OCI-LY3 (cell line): ENCODE data around the gene RSRC2.

Experiments
- H2AFZ ChIP-seq: fragments of 200-600, 300-600 bp; shearing (Covaris generic); 2 replicates; pipeline ENCODE4 v1.6.0; 2014; ENCODE audit warnings: antibody characterized with exemption, low read depth, low read length
- H3K27ac ChIP-seq: fragments of 200-600, 300-600 bp; sonication (generic); 2 replicates; pipeline ENCODE4 v1.5.1; 2014; ENCODE audit warnings: mild to moderate bottlenecking, low read length, moderate library complexity, mixed read lengths
- H3K27me3 ChIP-seq: fragments of 200-600, 300-600 bp; sonication (generic); 2 replicates; pipeline ENCODE4 v1.6.1; 2014; ENCODE audit warnings: low read depth, low read length, mixed read lengths
- H3K36me3 ChIP-seq: fragments of 200-600, 300-600 bp; sonication (generic); replicated peaks from 2 replicates; pipeline ENCODE3; 2014; ENCODE audit warnings: low read depth, low read length, mixed read lengths
- H3K4me1 ChIP-seq: fragments of 300-600, 200-600 bp; sonication (generic); 2 replicates; pipeline ENCODE4 v1.6.1; 2014; ENCODE audit warnings: low read length, mixed read lengths
- H3K4me2 ChIP-seq: fragments of 200-600, 300-600 bp; sonication (generic); 2 replicates; pipeline ENCODE4 v1.6.1; 2014; ENCODE audit warnings: low read length, mixed read lengths
- H3K4me3 ChIP-seq: fragments of 300-600, 200-600 bp; sonication (generic); 2 replicates; pipeline ENCODE4 v1.5.1; 2014; ENCODE audit warnings: antibody characterized with exemption, mild to moderate bottlenecking, low read length, moderate library complexity
- H3K79me2 ChIP-seq: fragments of 300-600, 200-600 bp; shearing (Covaris generic); 2 replicates; pipeline ENCODE4 v1.6.1; 2014; ENCODE audit warnings: mild to moderate bottlenecking, low read length, mixed read lengths
- H3K9ac ChIP-seq: fragments of 300-600, 200-600 bp; shearing (Covaris generic); 2 replicates; pipeline ENCODE4 v1.6.0; 2014; ENCODE audit warnings: mild to moderate bottlenecking, low read length, moderate library complexity
- H3K9me3 ChIP-seq: fragments of 200-600, 300-600 bp; shearing (Covaris generic); 2 replicates; pipeline ENCODE4 v1.6.1; 2014; ENCODE audit warnings: low read length, mixed read lengths; ENCODE audit not compliant: insufficient read depth
- H4K20me1 ChIP-seq: fragments of 200-600, 300-600 bp; sonication (generic); 2 replicates; pipeline ENCODE4 v1.6.1; 2016; ENCODE audit warnings: low read length, mixed read lengths; ENCODE audit not compliant: insufficient read depth
- EZH2phosphoT487 ChIP-seq: fragments of 200-600 bp; shearing (Covaris generic); IDR thresholded peaks from 2 replicates; pipeline ENCODE4 v1.6.1; 2018; ENCODE audit warnings: antibody characterized with exemption, mixed run types, low read depth
- TF ChIP-seq, protein P1 (sequence below): fragments of 200-600, 300-600 bp; sonication (generic); IDR thresholded peaks from 2 replicates; pipeline ENCODE4 v1.5.1; 2014; ENCODE audit warnings: antibody characterized with exemption, low read length, low read depth

The RSRC2 gene

DNA sequence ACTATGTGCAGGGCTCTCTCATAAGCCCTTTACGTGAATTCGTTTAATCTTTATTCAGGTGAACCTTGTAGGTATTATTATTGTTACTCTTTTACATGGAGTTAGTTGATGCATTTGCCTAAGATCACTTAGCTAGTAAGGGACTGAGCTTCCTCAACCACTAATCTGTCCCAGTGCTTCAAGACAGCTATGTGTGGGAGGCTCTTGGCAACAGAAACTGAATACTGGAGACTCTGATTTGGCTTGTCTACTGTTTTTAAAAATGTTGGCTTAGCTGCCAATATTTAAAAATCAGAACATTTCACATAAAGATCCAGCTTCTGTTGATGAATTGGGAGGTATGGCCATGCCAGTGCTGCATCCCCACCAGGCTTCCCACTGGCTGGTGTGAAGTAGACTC is 7.1 kb upstream of the RSRC2 start:
- Histone ChIP-seq H3K79me2 (peaks cover 47% of the 10 kb centered on the region), H3K4me2 (no peak overlapping the region), H3K9me3 (no peaks in the 10 kb centered on the region), H3K4me3 (no peak overlapping the region), H4K20me1 (peaks cover 8% of the 10 kb centered on the region; the same call in 1 of the 2 replicates), H3K27me3 (no peaks in the 10 kb centered on the region), H2AFZ (no peak overlapping the region), H3K27ac (no peak overlapping the region), H3K36me3 (peaks cover 60% of the 10 kb centered on the region), H3K4me1 (peaks cover 23% of the 10 kb centered on the region), H3K9ac (no peak overlapping the region)
- TF ChIP-seq, protein P1, sequence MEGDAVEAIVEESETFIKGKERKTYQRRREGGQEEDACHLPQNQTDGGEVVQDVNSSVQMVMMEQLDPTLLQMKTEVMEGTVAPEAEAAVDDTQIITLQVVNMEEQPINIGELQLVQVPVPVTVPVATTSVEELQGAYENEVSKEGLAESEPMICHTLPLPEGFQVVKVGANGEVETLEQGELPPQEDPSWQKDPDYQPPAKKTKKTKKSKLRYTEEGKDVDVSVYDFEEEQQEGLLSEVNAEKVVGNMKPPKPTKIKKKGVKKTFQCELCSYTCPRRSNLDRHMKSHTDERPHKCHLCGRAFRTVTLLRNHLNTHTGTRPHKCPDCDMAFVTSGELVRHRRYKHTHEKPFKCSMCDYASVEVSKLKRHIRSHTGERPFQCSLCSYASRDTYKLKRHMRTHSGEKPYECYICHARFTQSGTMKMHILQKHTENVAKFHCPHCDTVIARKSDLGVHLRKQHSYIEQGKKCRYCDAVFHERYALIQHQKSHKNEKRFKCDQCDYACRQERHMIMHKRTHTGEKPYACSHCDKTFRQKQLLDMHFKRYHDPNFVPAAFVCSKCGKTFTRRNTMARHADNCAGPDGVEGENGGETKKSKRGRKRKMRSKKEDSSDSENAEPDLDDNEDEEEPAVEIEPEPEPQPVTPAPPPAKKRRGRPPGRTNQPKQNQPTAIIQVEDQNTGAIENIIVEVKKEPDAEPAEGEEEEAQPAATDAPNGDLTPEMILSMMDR, result no peak
- no peak for TF ChIP-seq EZH2phosphoT487

DNA sequence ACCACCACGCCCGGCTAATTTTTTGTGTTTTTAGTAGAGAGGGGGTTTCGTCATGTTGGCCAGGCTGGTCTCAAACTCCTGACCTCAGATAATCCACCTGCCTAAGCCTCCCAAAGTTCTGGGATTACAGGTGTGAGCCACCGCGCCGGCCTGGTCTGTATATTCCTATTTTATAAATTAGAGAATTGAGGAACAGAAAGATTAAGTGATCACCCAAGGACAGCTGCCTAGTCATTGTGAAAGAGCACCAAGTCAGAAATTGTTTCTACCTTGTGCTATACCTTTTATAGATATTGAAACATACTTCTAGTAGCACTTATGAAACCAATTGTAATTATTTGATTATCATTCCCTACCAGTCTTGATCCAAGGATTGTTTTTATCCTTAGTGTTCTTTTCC is 2.3 kb upstream of the RSRC2 start:
- H3K79me2 ChIP-seq, result peaks cover 86% of the 10 kb centered on the region
- H3K9ac ChIP-seq, result peak overlapping the region; percentile 38; the same call in 1 of the 2 replicates
- H3K36me3 ChIP-seq, result peaks cover 60% of the 10 kb centered on the region

DNA sequence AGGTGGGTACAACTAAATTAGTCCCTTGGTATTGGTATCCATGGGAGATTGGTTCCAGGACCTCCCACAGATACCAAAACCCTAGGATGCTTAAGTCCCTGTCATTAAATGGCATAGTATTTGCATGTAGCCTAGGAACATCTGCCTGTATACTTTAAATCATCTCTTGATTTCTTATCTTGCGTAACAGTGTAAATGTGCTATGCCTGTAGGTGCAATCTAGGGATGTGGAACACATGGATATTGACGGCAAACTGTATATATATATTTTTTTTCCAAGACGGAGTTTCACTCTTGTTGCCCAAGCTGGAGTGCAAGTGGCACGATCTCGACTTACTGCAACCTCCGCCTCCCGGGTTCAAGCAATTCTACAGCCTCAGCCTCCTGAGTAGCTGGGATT is 1.8 kb upstream of the RSRC2 start:
- Histone ChIP-seq H3K9ac (peak overlapping the region; percentile 92), H3K4me1 (peaks cover 43% of the 10 kb centered on the region), H3K9me3 (no peaks in the 10 kb centered on the region; the same call in 1 of the 2 replicates), H4K20me1 (peaks cover 27% of the 10 kb centered on the region), H3K4me3 (peak overlapping the region; percentile 87), H3K79me2 (peaks cover 86% of the 10 kb centered on the region), H3K27ac (peak overlapping the region; percentile 91), H3K27me3 (no peaks in the 10 kb centered on the region), H2AFZ (no peak overlapping the region), H3K4me2 (peak overlapping the region; percentile 83), H3K36me3 (peaks cover 60% of the 10 kb centered on the region)
- TF ChIP-seq, protein P1, result no peak
- TF ChIP-seq EZH2phosphoT487, result no peak

More for the DNA sequence above, 2.3 kb upstream of the RSRC2 start:
- H2AFZ ChIP-seq, result no peak overlapping the region
- peak overlapping the region; percentile 87 for H3K4me3 ChIP-seq
- peaks cover 39% of the 10 kb centered on the region for H3K4me1 ChIP-seq
- H3K27ac ChIP-seq, result peak overlapping the region; percentile 91
- no peaks in the 10 kb centered on the region for H3K27me3 ChIP-seq
- H4K20me1 ChIP-seq, result peaks cover 23% of the 10 kb centered on the region
- H3K4me2 ChIP-seq, result peak overlapping the region; percentile 83
- H3K9me3 ChIP-seq, result no peaks in the 10 kb centered on the region; the same call in 1 of the 2 replicates
- TF ChIP-seq, protein P1, result no peak
- TF ChIP-seq EZH2phosphoT487, result no peak

DNA sequence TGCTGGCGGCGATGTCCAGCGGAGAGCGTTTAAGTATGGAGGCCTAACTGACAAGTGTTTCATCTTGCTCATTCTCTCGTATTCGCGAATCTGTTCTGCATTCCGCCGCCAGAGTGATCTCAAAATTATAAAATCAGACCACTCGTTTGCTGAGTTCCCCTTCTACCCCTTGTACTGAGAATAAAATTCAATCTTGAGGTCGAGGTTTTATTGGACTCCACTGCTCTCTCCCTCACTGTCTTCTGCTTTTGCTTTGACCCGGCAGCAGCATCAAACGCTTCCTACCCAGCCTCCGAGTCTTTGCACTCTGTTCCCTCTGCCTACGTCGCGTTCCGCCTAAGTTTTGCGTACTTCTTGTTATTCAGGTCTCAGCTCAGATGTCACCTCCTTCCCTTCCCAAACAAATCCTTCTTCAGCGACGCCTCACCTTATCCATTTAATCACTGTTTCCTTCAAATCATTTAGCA is 775 bp upstream of the RSRC2 start:
- H3K9me3 ChIP-seq, result no peaks in the 10 kb centered on the region; the same call in 1 of the 2 replicates
- peak overlapping the region; percentile 83 for H3K4me2 ChIP-seq
- peak overlapping the region; percentile 92 for H3K9ac ChIP-seq
- peaks cover 87% of the 10 kb centered on the region for H3K79me2 ChIP-seq
- no peak for TF ChIP-seq EZH2phosphoT487
- H4K20me1 ChIP-seq, result peaks cover 31% of the 10 kb centered on the region
- no peaks in the 10 kb centered on the region for H3K27me3 ChIP-seq
- H3K4me3 ChIP-seq, result peak overlapping the region; percentile 87
- H3K27ac ChIP-seq, result peak overlapping the region; percentile 91
- H3K36me3 ChIP-seq, result peaks cover 61% of the 10 kb centered on the region
- H3K4me1 ChIP-seq, result peaks cover 54% of the 10 kb centered on the region
- H2AFZ ChIP-seq, result no peak overlapping the region
